Measurements from ENCODE around the gene CASZ1.

GRCh38 chr1:10718083-10718415 lies 78.4 kb downstream of the CASZ1 start:
- TF ChIP-seq CTCF (IDR thresholded peaks at IDR 0.05) (no peak), TCF7L2 (IDR thresholded peaks at IDR 0.05; ENCODE audit: low read depth, low read length) (no peak)

Measured in Panc1 (cell line).